ENCODE measurements around the gene KCNG2.

DNA sequence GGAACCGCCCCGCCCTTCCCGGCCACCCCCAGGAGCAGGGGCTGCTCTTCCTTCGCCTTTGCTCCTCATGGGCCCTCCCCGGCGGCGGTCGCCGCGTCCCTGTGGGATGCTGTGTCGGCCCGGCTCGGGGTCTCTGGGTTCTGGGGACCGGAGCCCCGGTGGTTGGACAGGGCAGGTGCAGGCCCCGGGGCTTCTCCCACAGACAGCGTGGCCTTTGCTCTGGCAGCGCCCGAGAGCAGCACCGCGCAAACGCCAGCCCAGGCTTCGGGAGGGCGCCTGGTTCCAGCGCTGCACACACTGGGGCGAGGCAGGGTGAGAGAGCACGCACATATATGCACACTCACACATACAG lies 9.0 kb upstream of the KCNG2 start:
- TF ChIP-seq TCF7L2 (IDR thresholded peaks at IDR 0.05; ENCODE audit: borderline replicate concordance, extremely low read depth, insufficient read depth, insufficient read length) (no peak), RAD21 (IDR thresholded peaks at IDR 0.05; ENCODE audit: low read depth) (no peak), EZH2 (IDR thresholded peaks at IDR 0.05) (no peak)
- TF ChIP-seq, protein P1, sequence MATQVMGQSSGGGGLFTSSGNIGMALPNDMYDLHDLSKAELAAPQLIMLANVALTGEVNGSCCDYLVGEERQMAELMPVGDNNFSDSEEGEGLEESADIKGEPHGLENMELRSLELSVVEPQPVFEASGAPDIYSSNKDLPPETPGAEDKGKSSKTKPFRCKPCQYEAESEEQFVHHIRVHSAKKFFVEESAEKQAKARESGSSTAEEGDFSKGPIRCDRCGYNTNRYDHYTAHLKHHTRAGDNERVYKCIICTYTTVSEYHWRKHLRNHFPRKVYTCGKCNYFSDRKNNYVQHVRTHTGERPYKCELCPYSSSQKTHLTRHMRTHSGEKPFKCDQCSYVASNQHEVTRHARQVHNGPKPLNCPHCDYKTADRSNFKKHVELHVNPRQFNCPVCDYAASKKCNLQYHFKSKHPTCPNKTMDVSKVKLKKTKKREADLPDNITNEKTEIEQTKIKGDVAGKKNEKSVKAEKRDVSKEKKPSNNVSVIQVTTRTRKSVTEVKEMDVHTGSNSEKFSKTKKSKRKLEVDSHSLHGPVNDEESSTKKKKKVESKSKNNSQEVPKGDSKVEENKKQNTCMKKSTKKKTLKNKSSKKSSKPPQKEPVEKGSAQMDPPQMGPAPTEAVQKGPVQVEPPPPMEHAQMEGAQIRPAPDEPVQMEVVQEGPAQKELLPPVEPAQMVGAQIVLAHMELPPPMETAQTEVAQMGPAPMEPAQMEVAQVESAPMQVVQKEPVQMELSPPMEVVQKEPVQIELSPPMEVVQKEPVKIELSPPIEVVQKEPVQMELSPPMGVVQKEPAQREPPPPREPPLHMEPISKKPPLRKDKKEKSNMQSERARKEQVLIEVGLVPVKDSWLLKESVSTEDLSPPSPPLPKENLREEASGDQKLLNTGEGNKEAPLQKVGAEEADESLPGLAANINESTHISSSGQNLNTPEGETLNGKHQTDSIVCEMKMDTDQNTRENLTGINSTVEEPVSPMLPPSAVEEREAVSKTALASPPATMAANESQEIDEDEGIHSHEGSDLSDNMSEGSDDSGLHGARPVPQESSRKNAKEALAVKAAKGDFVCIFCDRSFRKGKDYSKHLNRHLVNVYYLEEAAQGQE (IDR thresholded peaks at IDR 0.05; ENCODE audit: low read depth): no peak

Measured in HCT116 (cell line).